Medulla oblongata (tissue), 1 donor: ENCODE measurements around the gene ZDBF2.
A peak's percentile ranks its signal among the peaks of the same experiment; 100 is the strongest.
"Not testable (repeated sequence)": the region's sequence is repeated elsewhere in the genome, so short reads cannot be mapped to it uniquely, and the experiment has no call there.

Source experiments
- DNase-seq: peaks from one replicate; pipeline ENCODE4 v3.0.0-alpha.2; 2015; ENCODE audit errors: extremely low spot score

Gene ZDBF2

GRCh38 chr2:206259376-206260187 lies 14.9 kb upstream of the ZDBF2 start:
- no peak for DNase-seq

GRCh38 chr2:206260188-206261012 lies 14.1 kb upstream of the ZDBF2 start:
- no peak for DNase-seq

- DNase-seq: no peak
These were observed 10.4 kb upstream of the ZDBF2 start for GRCh38 chr2:206263959-206264603.

GRCh38 chr2:206266130-206267125 lies 8.0 kb upstream of the ZDBF2 start:
- no peak for DNase-seq

DNA sequence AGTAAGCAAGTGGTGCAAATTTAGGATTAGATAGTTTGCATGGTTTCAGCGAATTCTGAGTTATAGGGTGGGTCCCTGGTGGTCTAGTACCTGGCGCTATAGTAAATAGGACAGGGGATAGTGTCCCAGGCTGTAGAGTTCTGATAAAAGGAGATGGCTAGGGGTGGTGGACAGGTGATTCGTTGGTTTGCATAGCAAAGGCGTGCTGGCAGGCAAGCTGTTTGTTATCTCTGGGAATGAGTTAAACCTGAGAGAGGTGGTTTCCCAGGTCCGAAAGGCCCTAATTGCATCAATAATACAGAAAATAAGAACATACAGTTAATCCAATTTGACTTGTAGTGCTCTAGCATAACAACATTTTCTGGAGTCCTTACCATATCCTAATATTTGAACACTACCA lies 6.9 kb upstream of the ZDBF2 start:
- DNase-seq: no peak

DNA sequence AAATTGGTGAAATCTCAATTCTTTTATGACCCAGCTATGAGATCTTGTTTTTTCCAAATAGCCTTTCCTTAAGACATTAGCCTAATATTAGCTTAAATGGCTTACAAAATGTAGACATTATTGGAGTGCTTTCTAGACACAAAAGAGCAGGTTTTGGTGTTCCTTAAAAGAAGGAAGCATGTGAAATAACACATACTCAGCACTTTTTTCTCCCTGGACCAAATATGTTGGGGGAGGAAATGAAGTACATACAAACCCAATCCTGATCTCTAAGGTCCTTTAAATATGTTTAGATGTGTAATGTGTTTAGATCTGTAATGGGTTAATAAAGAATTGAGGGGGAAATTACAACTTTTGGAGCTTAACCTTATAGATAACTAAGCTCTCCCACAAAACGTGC lies 3.4 kb upstream of the ZDBF2 start:
- DNase-seq: no peak

DNA sequence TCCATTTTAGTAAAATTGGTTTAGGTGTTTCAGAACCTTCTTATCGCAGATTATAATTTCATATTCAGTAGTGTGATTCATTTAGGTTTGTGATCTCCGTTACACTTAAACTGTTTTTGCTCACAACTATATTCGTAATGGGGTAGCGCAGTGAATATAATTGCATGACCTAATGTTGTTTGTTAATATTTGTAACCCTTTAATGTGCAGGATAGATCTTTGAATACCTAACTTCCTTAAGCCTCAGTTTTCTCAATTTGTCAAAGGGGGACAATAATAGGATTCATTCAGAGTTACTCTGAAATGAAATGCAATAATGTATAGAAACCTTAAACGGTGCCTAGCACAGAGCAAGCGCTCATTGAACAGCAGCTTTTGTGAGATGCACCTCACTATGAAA lies 558 bp upstream of the ZDBF2 start:
- DNase-seq: no peak

DNA sequence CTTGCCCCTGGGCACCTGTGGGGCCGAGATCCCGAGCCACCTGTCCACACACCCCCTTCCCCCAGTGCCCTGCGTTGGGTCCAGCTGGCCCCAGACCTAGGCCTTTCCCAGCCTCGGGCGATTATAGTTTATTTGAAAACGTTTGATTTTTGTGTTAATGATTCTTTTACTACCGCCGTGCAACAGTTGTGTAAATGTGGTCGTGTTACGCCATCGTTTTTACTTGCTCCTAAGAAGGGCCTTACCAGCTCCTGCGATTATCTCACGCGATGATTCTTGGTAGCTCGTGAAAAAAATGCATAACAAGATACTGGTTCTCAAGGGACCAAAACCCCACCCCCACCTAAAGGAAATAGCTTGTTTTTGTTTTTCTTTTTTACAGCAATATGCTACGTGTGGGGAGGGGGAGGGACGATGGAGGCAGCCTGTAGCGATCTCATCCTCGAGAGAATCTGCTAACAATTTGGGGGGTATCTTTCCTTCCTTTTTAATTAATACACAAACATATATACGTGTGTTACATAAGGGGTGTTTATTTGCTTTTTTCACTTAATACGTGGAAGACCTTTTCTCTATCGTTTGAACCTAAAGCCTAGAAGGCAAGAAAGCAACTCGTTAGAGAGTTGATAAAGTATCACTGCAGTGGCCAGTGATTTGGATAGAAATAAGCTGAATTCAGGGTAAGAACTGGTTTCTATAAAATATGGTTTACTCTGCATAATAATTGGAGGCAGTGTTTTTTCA lies 1.0 kb downstream of the ZDBF2 start:
- DNase-seq: peak; percentile 9

GRCh38 chr2:206276169-206276942 lies 1.9 kb downstream of the ZDBF2 start:
- no peak for DNase-seq

GRCh38 chr2:206277503-206277902 lies 3.0 kb downstream of the ZDBF2 start:
- no peak for DNase-seq

GRCh38 chr2:206282746-206283145 lies 8.3 kb downstream of the ZDBF2 start:
- DNase-seq: no peak

DNA sequence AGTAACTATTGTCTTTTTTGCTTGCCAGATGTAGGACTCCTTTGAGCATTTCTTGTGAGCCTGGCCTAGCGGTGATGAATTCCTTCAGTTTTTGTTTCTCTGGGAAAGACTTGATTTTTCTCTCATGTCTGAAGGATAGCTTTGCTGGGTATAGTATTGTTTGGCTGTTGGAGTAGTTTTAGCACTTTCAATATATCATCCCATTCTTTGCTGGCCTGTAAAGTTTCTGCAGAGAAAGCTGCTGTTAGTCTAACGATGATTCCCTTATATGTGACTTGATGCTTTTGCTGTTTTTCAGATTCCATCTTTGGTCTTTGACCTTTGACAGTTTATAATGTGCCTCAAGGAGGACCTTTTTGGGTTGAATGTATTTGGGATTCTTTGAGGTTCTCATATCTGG lies 12.7 kb downstream of the ZDBF2 start:
- DNase-seq: no peak

- DNase-seq: no peak
These were observed 14.9 kb downstream of the ZDBF2 start for GRCh38 chr2:206289391-206289790.

GRCh38 chr2:206296128-206296527 lies 21.7 kb downstream of the ZDBF2 start:
- DNase-seq: no peak

DNA sequence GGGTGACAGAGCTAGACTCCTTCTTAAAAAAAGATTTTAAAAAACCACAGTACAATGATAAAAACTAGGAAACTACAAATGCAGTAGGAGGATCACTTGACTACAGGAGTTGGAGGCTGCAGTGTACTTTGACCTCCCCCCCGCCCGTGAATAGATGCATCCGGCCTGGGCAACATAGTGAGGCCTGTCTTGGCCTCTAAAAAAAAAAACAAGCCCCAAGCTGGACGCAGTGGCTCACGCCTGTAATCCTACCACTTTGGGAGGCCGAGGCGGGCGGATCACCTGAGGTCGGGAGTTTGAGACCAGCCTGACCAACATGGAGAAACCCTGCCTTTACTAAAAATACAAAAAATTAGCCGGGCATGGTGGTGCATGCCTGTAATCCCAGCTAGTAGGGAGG lies 25.1 kb downstream of the ZDBF2 start:
- DNase-seq: not testable (repeated sequence)

DNA sequence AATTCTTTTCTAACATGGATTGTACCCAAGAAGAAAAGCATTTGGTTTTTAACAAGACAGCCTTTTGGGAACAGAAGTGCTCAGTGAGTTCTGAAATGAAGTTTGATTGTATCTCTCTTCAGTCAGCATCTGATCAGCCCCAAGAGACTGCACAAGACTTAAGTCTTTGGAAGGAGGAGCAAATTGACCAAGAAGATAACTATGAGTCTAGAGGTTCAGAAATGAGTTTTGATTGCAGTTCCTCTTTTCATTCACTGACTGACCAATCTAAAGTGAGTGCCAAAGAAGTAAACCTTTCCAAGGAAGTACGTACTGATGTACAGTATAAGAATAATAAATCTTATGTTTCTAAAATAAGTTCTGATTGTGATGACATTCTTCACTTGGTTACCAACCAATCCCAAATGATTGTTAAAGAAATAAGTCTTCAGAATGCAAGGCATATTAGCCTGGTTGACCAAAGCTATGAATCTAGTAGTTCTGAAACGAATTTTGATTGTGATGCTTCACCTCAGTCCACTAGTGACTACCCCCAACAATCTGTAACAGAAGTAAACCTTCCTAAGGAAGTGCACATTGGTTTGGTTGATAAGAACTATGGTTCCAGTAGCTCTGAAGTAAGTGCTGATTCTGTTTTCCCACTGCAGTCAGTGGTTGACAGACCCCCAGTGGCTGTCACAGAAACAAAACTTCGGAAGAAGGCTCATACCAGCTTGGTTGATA lies 31.2 kb downstream of the ZDBF2 start:
- DNase-seq: no peak

DNA sequence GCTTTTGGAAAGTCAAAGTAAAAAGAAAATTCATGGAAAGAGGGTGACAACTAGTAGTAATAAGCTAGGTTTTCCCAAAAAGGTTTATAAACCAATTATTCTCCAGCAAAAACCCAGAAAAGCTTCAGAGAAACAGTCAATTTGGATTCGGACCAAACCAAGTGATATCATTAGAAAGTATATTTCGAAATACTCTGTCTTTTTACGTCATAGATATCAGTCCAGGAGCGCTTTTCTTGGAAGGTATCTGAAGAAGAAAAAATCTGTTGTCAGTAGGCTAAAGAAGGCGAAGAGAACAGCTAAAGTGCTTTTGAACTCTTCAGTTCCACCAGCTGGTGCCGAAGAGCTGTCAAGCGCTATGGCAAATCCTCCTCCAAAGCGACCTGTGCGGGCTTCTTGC lies 36.6 kb downstream of the ZDBF2 start:
- DNase-seq: no peak

DNA sequence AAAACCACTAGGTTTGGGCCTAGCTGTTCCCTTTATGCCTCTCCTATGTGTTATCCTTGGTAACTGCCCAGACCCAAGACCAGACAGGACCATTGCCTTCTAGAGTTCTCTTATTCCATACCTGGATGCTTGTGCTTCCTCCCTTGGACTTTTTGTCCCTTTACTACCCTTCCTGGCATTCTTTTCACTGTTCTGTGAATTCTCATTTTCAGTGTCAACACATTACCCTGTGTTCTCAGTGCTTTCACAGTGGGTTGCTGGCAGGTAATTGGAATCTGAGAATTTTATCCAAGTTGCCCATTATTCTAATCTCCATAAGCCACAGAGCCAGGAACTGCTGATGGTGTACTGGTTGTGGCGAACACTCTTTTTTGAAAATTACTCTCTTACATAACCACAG lies 41.7 kb downstream of the ZDBF2 start:
- no peak for DNase-seq

DNA sequence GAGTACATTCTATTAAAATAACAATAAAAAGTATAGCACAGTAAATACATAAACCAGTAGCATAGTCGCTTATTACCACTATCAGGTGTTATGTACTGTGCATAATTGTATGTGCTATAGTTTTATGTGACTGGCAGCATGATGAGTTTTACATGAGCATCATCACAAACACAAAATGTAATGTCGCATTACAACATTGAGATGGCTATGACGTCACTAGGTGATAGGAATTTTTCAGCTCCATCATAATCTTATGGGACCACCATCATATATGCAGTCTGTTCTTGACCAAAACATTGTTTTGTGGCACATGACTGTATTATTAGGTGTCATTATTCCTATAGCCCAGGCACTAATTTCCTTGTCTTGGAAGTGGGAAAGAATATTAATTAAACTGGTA lies 48.6 kb downstream of the ZDBF2 start:
- no peak for DNase-seq
